ENCODE measurements around the gene SLC5A11. TPM values are rescaled to one million over a fixed set of nuclear protein-coding genes. Genes with fewer than 3 reads are reported as not detected.

The SLC5A11 gene
- total RNA-seq, 1 experiment from 2014 or later = 5.7 TPM

- no TSS peak for BruUV-seq (replicated peaks)
- no peak for DNase-seq
- CTCF ChIA-PET = interaction anchor here (0.6 kb wide), 1 partner anchor 222 kb away, joined by 3 read pairs; no protein-coding TSS in a partner anchor
- Histone ChIP-seq H3K4me1 (replicated peaks; ENCODE audit: insufficient read depth) (no peaks in the 10 kb centered on the region), H3K36me3 (ENCODE audit: low read depth) (peaks cover 16% of the 10 kb centered on the region), H3F3A (ENCODE audit: insufficient read depth, low read depth) (peaks cover 10% of the 10 kb centered on the region), H2AFZ (no peak overlapping the region), H3K9me2 (ENCODE audit: insufficient read depth) (no peaks in the 10 kb centered on the region), H3K27ac (no peak overlapping the region), H3K9me3 (ENCODE audit: insufficient read depth, low read depth) (no peaks in the 10 kb centered on the region), H3K27me3 (ENCODE audit: insufficient read depth, low read depth) (no peaks in the 10 kb centered on the region), H3K4me2 (no peak overlapping the region), H4K20me1 (ENCODE audit: insufficient read depth) (peaks cover 6% of the 10 kb centered on the region; the same call in 1 of the 2 replicates), H3K4me3 (no peak overlapping the region), H3K79me2 (ENCODE audit: low read depth) (no peaks in the 10 kb centered on the region)
- POLR2A ChIA-PET (ENCODE audit: unreplicated experiment) = no interaction called here
- intact Hi-C loops (cut with micrococcal nuclease; ENCODE audit: unreplicated experiment) = no loop called here
- TF ChIP-seq CTCF (conservative IDR thresholded peaks at IDR 0.05) = no peak
- TF ChIP-seq EZH2 (IDR thresholded peaks at IDR 0.05; ENCODE audit: low read depth) = no peak
These were observed 20.1 kb upstream of the SLC5A11 start for GRCh38 chr16:24825696-24826095.

DNA sequence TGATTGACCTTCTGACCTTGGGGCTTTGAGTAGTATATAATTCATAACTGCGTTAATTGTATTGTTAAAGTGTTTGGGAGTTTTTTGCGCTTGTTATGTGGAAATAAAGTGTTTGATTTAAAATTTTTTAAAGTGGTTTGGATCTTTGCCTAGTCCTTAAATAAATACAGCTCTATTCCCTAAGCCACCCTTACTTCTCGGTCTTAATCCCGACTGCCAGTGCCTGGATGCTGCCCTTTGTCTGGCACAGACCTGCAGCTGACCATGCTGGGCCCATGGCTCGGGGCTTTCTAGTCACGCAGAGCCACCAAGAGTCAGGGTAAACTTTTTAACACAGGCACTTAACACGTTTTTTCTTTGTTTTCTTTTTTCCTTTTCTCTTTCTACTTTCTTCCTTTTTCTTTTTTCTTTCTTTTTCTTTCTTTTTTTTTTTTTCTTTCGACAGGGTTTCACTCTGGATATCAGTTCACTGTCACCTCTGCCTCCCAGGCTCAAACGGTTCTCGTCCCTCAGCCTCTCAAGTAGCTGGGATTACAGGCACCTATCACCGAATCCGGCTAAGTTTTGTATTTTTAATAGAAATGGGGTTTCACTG, 19.6 kb upstream of the SLC5A11 start:
- no peak overlapping the region for H3K27ac ChIP-seq
- H3K4me3 ChIP-seq = no peak overlapping the region
- no peaks in the 10 kb centered on the region for H3K27me3 ChIP-seq (ENCODE audit: insufficient read depth, low read depth)
- TF ChIP-seq EZH2 (IDR thresholded peaks at IDR 0.05; ENCODE audit: low read depth) (no peak), CTCF (conservative IDR thresholded peaks at IDR 0.05) (no peak)
- DNase-seq = no peak
- H4K20me1 ChIP-seq (ENCODE audit: insufficient read depth) = peaks cover 6% of the 10 kb centered on the region; the same call in 1 of the 2 replicates
- no peaks in the 10 kb centered on the region for H3K79me2 ChIP-seq (ENCODE audit: low read depth)
- peaks cover 10% of the 10 kb centered on the region for H3F3A ChIP-seq (ENCODE audit: insufficient read depth, low read depth)
- H3K4me1 ChIP-seq (replicated peaks; ENCODE audit: insufficient read depth) = no peaks in the 10 kb centered on the region
- H3K4me2 ChIP-seq = no peak overlapping the region
- intact Hi-C loops (cut with micrococcal nuclease; ENCODE audit: unreplicated experiment) = no loop called here
- H3K36me3 ChIP-seq (ENCODE audit: low read depth) = peaks cover 16% of the 10 kb centered on the region
- no peak overlapping the region for H2AFZ ChIP-seq
- H3K9me3 ChIP-seq (ENCODE audit: insufficient read depth, low read depth) = no peaks in the 10 kb centered on the region
- BruUV-seq (replicated peaks) = no TSS peak
- no peaks in the 10 kb centered on the region for H3K9me2 ChIP-seq (ENCODE audit: insufficient read depth)
- ChIA-PET CTCF (interaction anchor here (0.6 kb wide), 1 partner anchor 221 kb away, joined by 3 read pairs; no protein-coding TSS in a partner anchor), POLR2A (ENCODE audit: unreplicated experiment) (no interaction called here)

DNA sequence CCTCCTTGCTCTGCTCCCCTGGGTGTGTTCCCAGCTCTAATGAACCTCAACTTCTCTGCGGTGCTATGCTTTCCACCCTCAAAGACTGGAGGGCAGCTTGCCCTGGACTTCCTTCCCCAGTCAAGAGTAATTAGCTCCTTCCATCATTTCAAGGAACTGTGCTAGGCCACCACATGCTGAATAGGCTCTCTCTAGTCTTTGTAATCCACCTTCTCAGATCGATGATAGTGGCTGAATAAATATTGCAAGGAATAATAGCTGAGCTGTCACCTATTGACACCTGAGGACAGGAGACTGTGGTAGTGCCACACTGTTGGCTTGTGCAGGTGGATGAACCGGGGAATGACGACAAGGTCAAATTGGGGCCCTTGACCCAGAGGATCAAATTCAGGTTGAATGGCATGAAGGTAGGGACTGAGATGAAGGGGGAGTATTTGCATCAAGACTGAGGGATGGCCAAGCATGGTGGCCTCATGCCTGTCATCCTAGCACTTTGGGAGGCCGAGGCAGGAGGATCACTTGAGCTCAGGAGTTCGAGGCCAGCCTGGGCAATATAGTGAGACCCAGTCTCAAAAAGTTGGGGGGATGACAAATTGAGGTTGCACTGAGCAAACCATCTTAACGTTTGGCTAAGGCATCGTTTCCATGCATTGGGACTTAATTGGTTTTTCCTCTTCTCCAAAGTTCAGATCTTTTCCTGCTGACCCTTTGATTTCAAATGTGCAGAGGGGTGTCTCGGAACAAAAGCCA, 18.8 kb upstream of the SLC5A11 start:
- Histone ChIP-seq H3K27ac (no peak overlapping the region), H4K20me1 (ENCODE audit: insufficient read depth) (peaks cover 6% of the 10 kb centered on the region; the same call in 1 of the 2 replicates), H3K4me1 (replicated peaks; ENCODE audit: insufficient read depth) (no peaks in the 10 kb centered on the region), H3K36me3 (ENCODE audit: low read depth) (peaks cover 14% of the 10 kb centered on the region), H3K4me2 (no peak overlapping the region), H3K9me3 (ENCODE audit: insufficient read depth, low read depth) (no peaks in the 10 kb centered on the region), H3K27me3 (ENCODE audit: insufficient read depth, low read depth) (no peaks in the 10 kb centered on the region), H3K4me3 (no peak overlapping the region), H3K79me2 (ENCODE audit: low read depth) (no peaks in the 10 kb centered on the region), H3F3A (ENCODE audit: insufficient read depth, low read depth) (peaks cover 10% of the 10 kb centered on the region), H2AFZ (no peak overlapping the region), H3K9me2 (ENCODE audit: insufficient read depth) (no peaks in the 10 kb centered on the region)
- TF ChIP-seq EZH2 (IDR thresholded peaks at IDR 0.05; ENCODE audit: low read depth) (no peak), CTCF (conservative IDR thresholded peaks at IDR 0.05) (no peak)
- DNase-seq = no peak
- intact Hi-C loops (cut with micrococcal nuclease; ENCODE audit: unreplicated experiment) = no loop called here
- ChIA-PET CTCF (no interaction called here), POLR2A (ENCODE audit: unreplicated experiment) (no interaction called here)
- BruUV-seq (replicated peaks) = no TSS peak
